Measurements from ENCODE around the gene UHRF1. TPM values are rescaled to one million over a fixed set of nuclear protein-coding genes. Genes with fewer than 3 reads are reported as not detected.
"Not testable (repeated sequence)": the region's sequence is repeated elsewhere in the genome, so short reads cannot be mapped to it uniquely, and the experiment has no call there.

Gene UHRF1
- total and polyA plus RNA-seq, 2 experiments from 2014 or later: 26.9 to 29.4 TPM

DNA sequence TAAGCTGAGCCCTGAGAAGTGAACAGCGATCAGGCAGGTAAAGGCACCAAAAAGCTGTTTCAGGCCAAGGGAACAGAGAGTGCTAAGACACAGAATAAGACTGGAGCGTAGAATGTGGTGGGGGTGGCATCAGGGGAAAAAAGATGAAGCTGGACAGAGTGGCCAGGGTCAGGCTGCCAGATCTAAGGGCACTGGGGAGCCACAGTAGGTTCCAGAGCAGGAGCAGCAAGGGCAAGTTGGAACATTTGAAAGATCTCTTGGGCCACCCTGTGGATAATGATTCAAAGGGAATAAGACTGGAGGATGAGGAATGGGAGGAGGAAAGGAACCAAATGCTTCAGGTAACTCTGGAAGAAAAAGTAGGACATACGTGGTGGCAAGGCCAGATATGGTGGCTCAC, 35.4 kb upstream of the UHRF1 start:
- Histone ChIP-seq H3F3A (ENCODE audit: insufficient read depth) (peaks cover 25% of the 10 kb centered on the region), H3K4me1 (ENCODE audit: insufficient read depth) (peaks cover 12% of the 10 kb centered on the region), H3K4me3 (no peak overlapping the region), H3K9me2 (ENCODE audit: insufficient read depth) (no peaks in the 10 kb centered on the region), H2AFZ (no peak overlapping the region), H3K4me2 (ENCODE audit: unreplicated experiment) (no peak overlapping the region), H3K79me2 (ENCODE audit: insufficient read depth) (no peaks in the 10 kb centered on the region), H3K27me3 (replicated peaks; ENCODE audit: insufficient read depth) (no peaks in the 10 kb centered on the region), H4K20me1 (ENCODE audit: insufficient read depth) (no peaks in the 10 kb centered on the region), H3K9ac (no peak overlapping the region), H3K36me3 (ENCODE audit: low read depth) (no peaks in the 10 kb centered on the region), H3K9me3 (ENCODE audit: low read depth) (no peaks in the 10 kb centered on the region), H3K27ac (no peak overlapping the region)
- WGBS, 2 experiments (ENCODE audit: low coverage in 1 of 2, low lambda C conversion rate in 2 of 2, missing lambda C conversion rate in 2 of 2): 84 to 87% methylated on average over 3 of the region's 3 CpGs
- in situ Hi-C loops (cut with MboI): no loop called here
- TF ChIP-seq EZH2 (IDR thresholded peaks at IDR 0.05; ENCODE audit: insufficient read depth, poor library complexity, severe bottlenecking) (no peak), EZH2phosphoT487 (IDR thresholded peaks at IDR 0.05; ENCODE audit: insufficient read depth, low read depth) (no peak)
- DNase-seq: no peak

DNA sequence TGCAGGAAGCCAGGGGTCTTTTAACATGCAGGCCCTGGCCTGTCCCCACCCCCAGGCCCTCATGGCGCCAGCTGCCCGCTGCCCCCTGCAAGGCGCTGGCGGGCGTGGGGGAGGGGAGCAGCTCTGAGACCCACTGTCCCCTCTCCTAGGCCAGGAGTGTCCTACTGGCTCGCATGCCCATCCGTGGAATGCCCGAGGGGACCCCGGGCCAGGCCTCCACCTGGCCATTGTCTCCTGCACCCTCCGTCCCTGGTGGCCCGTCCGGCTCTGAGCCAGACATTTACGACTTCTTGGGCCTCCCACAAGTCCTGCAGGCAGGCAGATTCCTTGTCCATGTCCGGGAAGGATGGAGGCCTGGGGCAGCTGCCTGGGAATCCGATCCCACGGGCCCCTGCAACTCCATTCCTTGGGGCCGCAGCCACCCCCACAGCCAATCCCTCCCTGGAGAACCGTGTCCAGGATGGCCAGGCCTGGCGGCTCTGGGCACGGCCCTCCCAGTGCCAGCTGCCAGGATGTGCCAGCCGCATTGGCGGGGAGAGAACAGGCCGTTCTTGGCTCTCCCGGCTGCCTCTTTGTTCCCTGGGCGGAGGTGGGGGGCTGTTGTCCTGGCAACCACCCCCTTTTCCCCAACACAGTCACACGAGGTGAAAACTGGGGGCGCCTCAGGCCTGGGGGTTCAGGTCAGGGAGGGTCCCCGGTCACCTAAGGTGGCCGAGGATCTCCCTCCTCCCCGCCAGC, 31.4 kb upstream of the UHRF1 start:
- H3F3A ChIP-seq (ENCODE audit: insufficient read depth): peaks cover 2% of the 10 kb centered on the region; the same call in 1 of the 2 replicates
- no peaks in the 10 kb centered on the region for H3K9me3 ChIP-seq (ENCODE audit: low read depth)
- H3K36me3 ChIP-seq (ENCODE audit: low read depth): no peaks in the 10 kb centered on the region
- no peaks in the 10 kb centered on the region for H3K27me3 ChIP-seq (replicated peaks; ENCODE audit: insufficient read depth)
- H3K9me2 ChIP-seq (ENCODE audit: insufficient read depth): no peaks in the 10 kb centered on the region
- no peaks in the 10 kb centered on the region for H3K79me2 ChIP-seq (ENCODE audit: insufficient read depth)
- WGBS, 2 experiments (ENCODE audit: low coverage in 1 of 2, low lambda C conversion rate in 2 of 2, missing lambda C conversion rate in 2 of 2): 70 to 80% methylated on average over 20 to 30 of the region's 30 CpGs
- H3K4me3 ChIP-seq: no peak overlapping the region
- no peaks in the 10 kb centered on the region for H4K20me1 ChIP-seq (ENCODE audit: insufficient read depth)
- in situ Hi-C loops (cut with MboI): no loop called here
- no peak overlapping the region for H3K4me2 ChIP-seq (ENCODE audit: unreplicated experiment)
- TF ChIP-seq EZH2 (IDR thresholded peaks at IDR 0.05; ENCODE audit: insufficient read depth, poor library complexity, severe bottlenecking): no peak
- TF ChIP-seq EZH2phosphoT487 (IDR thresholded peaks at IDR 0.05; ENCODE audit: insufficient read depth, low read depth): no peak
- no peak overlapping the region for H3K27ac ChIP-seq
- H3K4me1 ChIP-seq (ENCODE audit: insufficient read depth): no peaks in the 10 kb centered on the region
- H3K9ac ChIP-seq: no peak overlapping the region
- no peak overlapping the region for H2AFZ ChIP-seq
- no peak for DNase-seq

DNA sequence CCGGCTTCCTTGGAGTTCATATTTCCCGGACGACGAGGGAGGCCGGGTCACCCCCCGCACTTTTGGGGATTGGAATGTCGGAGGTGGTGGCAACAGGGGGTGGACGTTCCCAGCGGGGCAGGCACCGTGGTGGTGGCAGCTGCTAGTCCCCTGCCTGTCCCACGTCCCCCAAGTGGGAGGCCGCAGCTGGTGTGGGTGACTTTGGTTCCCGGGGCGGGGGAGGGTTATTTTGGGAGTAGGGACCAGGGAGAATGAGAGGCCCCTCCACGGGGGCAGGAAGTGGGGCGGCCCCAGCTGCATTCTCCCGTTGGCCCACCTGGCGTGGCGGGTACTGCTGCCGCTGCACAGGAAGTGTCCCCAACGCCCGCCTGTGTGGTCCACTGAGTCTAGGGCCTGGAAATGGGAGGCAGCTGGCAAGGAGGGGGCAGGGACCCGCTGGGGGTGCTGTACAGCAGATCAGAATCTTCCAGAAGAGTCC, 30.8 kb upstream of the UHRF1 start:
- Histone ChIP-seq H3K9me3 (ENCODE audit: low read depth) (no peaks in the 10 kb centered on the region), H3K36me3 (ENCODE audit: low read depth) (no peaks in the 10 kb centered on the region), H2AFZ (no peak overlapping the region), H3K4me1 (ENCODE audit: insufficient read depth) (no peaks in the 10 kb centered on the region), H3K27me3 (replicated peaks; ENCODE audit: insufficient read depth) (no peaks in the 10 kb centered on the region), H3K79me2 (ENCODE audit: insufficient read depth) (no peaks in the 10 kb centered on the region), H3K4me2 (ENCODE audit: unreplicated experiment) (no peak overlapping the region), H4K20me1 (ENCODE audit: insufficient read depth) (no peaks in the 10 kb centered on the region), H3F3A (ENCODE audit: insufficient read depth) (no peaks in the 10 kb centered on the region), H3K9ac (no peak overlapping the region), H3K4me3 (no peak overlapping the region), H3K9me2 (ENCODE audit: insufficient read depth) (no peaks in the 10 kb centered on the region), H3K27ac (no peak overlapping the region)
- TF ChIP-seq EZH2 (IDR thresholded peaks at IDR 0.05; ENCODE audit: insufficient read depth, poor library complexity, severe bottlenecking) (no peak), EZH2phosphoT487 (IDR thresholded peaks at IDR 0.05; ENCODE audit: insufficient read depth, low read depth) (no peak)
- DNase-seq: no peak
- WGBS, 2 experiments (ENCODE audit: low coverage in 1 of 2, low lambda C conversion rate in 2 of 2, missing lambda C conversion rate in 2 of 2): 65 to 67% methylated on average over 13 to 23 of the region's 23 CpGs
- in situ Hi-C loops (cut with MboI): no loop called here

DNA sequence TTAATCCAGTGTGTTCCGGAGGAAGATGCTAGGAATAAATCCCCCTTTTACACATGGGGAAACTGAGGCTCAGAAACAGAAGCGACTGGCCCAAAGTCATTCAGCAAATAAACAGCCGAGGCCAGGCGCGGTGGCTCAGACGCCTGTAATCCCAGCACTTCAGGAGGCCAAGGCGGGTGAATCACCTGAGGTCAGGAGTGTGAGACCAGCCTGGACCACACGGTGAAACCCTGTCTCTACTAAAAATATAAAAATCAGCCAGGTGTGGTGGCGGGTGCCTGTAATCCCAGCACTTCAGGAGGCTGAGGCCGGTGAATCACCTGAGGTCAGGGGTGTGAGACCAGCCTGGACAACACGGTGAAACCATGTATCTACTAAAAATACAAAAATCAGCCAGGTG, 30.3 kb upstream of the UHRF1 start:
- no peak overlapping the region for H3K9ac ChIP-seq
- no peak overlapping the region for H3K27ac ChIP-seq
- H3K4me1 ChIP-seq (ENCODE audit: insufficient read depth): no peaks in the 10 kb centered on the region
- TF ChIP-seq EZH2 (IDR thresholded peaks at IDR 0.05; ENCODE audit: insufficient read depth, poor library complexity, severe bottlenecking) (no peak), EZH2phosphoT487 (IDR thresholded peaks at IDR 0.05; ENCODE audit: insufficient read depth, low read depth) (no peak)
- DNase-seq: no peak
- no peak overlapping the region for H3K4me3 ChIP-seq
- H3F3A ChIP-seq (ENCODE audit: insufficient read depth): no peaks in the 10 kb centered on the region
- no peaks in the 10 kb centered on the region for H3K79me2 ChIP-seq (ENCODE audit: insufficient read depth)
- H3K9me3 ChIP-seq (ENCODE audit: low read depth): no peaks in the 10 kb centered on the region
- no peaks in the 10 kb centered on the region for H3K27me3 ChIP-seq (replicated peaks; ENCODE audit: insufficient read depth)
- H3K36me3 ChIP-seq (ENCODE audit: low read depth): no peaks in the 10 kb centered on the region
- H3K4me2 ChIP-seq (ENCODE audit: unreplicated experiment): no peak overlapping the region
- H3K9me2 ChIP-seq (ENCODE audit: insufficient read depth): no peaks in the 10 kb centered on the region
- no peaks in the 10 kb centered on the region for H4K20me1 ChIP-seq (ENCODE audit: insufficient read depth)
- H2AFZ ChIP-seq: no peak overlapping the region
- in situ Hi-C loops (cut with MboI): no loop called here
- WGBS, 2 experiments (ENCODE audit: low coverage in 1 of 2, low lambda C conversion rate in 2 of 2, missing lambda C conversion rate in 2 of 2): 88 to 92% methylated on average over 11 of the region's 11 CpGs

DNA sequence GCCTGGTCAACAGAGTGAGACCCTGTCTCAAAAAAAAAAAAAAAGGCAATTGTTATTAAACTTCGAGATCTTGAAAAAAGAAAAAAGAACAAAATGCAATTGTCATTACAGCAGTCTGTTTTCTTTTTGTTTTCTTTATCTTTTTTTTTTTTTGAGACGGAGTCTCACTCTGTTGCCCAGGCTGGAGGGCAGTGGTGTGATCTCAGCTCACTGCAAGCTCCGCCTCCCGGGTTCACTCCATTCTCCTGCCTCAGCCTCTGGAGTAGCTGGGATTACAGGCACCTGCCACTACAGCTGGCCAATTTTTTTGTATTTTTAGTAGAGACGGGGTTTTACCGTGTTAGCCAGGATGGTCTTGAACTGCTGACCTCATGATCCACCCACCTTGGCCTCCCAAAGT, 26.4 kb upstream of the UHRF1 start:
- H3F3A ChIP-seq (ENCODE audit: insufficient read depth); H3K4me3 ChIP-seq; DNase-seq; H3K4me1 ChIP-seq (ENCODE audit: insufficient read depth); H4K20me1 ChIP-seq (ENCODE audit: insufficient read depth); H3K79me2 ChIP-seq (ENCODE audit: insufficient read depth); H3K9me2 ChIP-seq (ENCODE audit: insufficient read depth); H2AFZ ChIP-seq; H3K9me3 ChIP-seq (ENCODE audit: low read depth); H3K27me3 ChIP-seq (replicated peaks; ENCODE audit: insufficient read depth); in situ Hi-C loops (cut with MboI); H3K36me3 ChIP-seq (ENCODE audit: low read depth); H3K9ac ChIP-seq; H3K27ac ChIP-seq; H3K4me2 ChIP-seq (ENCODE audit: unreplicated experiment): not testable (repeated sequence)
- WGBS, 2 experiments (ENCODE audit: low coverage in 1 of 2, low lambda C conversion rate in 2 of 2, missing lambda C conversion rate in 2 of 2): 53 to 54% methylated on average over 6 of the region's 6 CpGs

DNA sequence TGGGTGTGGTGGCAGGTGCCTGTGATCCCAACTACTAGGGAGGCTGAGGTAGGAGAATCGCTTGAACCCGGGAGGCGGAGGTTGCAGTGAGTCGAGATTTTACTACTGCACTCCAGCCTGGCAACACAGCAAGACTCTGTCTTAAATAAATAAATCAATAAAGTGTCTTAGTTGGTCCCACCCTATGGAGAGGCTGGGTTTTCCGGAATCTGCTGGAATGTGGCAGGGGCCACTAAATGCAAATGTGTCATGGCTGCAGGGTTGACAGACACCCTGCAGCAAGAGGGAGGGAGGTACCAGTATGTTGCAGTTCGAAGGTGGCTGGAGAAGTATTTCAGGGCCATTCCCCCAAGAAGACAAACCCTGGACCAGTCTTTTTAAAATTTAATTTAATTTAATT, 24.3 kb upstream of the UHRF1 start:
- H3K4me2 ChIP-seq (ENCODE audit: unreplicated experiment); H3K9ac ChIP-seq; H4K20me1 ChIP-seq (ENCODE audit: insufficient read depth); H3K27ac ChIP-seq; in situ Hi-C loops (cut with MboI); H3F3A ChIP-seq (ENCODE audit: insufficient read depth); H3K9me3 ChIP-seq (ENCODE audit: low read depth); H3K4me1 ChIP-seq (ENCODE audit: insufficient read depth); DNase-seq; H3K27me3 ChIP-seq (replicated peaks; ENCODE audit: insufficient read depth); H2AFZ ChIP-seq; H3K79me2 ChIP-seq (ENCODE audit: insufficient read depth); H3K36me3 ChIP-seq (ENCODE audit: low read depth); H3K9me2 ChIP-seq (ENCODE audit: insufficient read depth); H3K4me3 ChIP-seq: not testable (repeated sequence)
- WGBS, 2 experiments (ENCODE audit: low coverage in 1 of 2, low lambda C conversion rate in 2 of 2, missing lambda C conversion rate in 2 of 2): 79 to 95% methylated on average over 5 to 6 of the region's 6 CpGs

DNA sequence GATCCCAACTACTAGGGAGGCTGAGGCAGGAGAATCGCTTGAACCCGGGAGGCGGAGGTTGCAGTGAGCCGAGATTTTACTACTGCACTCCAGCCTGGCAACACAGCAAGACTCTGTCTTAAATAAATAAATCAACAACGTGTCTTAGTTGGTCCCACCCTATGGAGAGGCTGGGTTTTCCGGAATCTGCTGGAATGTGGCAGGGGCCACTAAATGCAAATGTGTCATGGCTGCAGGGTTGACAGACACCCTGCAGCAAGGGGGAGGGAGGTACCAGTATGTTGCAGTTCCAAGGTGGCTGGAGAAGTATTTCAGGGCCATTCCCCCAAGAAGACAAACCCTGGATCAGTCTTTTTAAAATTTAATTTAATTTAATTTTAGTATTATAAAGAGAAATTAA, 21.5 kb upstream of the UHRF1 start:
- not testable (repeated sequence) for DNase-seq; H3K27me3 ChIP-seq (replicated peaks; ENCODE audit: insufficient read depth)
- WGBS, 2 experiments (ENCODE audit: low coverage in 1 of 2, low lambda C conversion rate in 2 of 2, missing lambda C conversion rate in 2 of 2): 74 to 82% methylated on average over 5 to 6 of the region's 6 CpGs

More for the DNA sequence above, 21.5 kb upstream of the UHRF1 start:
- H3K4me2 ChIP-seq (ENCODE audit: unreplicated experiment); H3K36me3 ChIP-seq (ENCODE audit: low read depth); H3K27ac ChIP-seq; H3K79me2 ChIP-seq (ENCODE audit: insufficient read depth); H3K9ac ChIP-seq; in situ Hi-C loops (cut with MboI); H3K4me3 ChIP-seq; H4K20me1 ChIP-seq (ENCODE audit: insufficient read depth); H3K9me2 ChIP-seq (ENCODE audit: insufficient read depth); H3F3A ChIP-seq (ENCODE audit: insufficient read depth); H3K9me3 ChIP-seq (ENCODE audit: low read depth); H2AFZ ChIP-seq; H3K4me1 ChIP-seq (ENCODE audit: insufficient read depth): not testable (repeated sequence)

All from GM23248 (cell line).